GM19324 (cell line): ENCODE measurements around the gene SHC3.
"Not testable (repeated sequence)": the region's sequence is repeated elsewhere in the genome, so short reads cannot be mapped to it uniquely, and the experiment has no call there.

Source experiments
- ATAC-seq: cut with Tn5 transposase; IDR thresholded peaks from one replicate; pipeline ENCODE4 v1.9.1; 2021; ENCODE audit warnings: mild to moderate bottlenecking, moderate library complexity; ENCODE audit not compliant: unreplicated experiment, low FRiP score

Gene SHC3, protein sequence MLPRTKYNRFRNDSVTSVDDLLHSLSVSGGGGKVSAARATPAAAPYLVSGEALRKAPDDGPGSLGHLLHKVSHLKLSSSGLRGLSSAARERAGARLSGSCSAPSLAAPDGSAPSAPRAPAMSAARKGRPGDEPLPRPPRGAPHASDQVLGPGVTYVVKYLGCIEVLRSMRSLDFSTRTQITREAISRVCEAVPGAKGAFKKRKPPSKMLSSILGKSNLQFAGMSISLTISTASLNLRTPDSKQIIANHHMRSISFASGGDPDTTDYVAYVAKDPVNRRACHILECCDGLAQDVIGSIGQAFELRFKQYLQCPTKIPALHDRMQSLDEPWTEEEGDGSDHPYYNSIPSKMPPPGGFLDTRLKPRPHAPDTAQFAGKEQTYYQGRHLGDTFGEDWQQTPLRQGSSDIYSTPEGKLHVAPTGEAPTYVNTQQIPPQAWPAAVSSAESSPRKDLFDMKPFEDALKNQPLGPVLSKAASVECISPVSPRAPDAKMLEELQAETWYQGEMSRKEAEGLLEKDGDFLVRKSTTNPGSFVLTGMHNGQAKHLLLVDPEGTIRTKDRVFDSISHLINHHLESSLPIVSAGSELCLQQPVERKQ

DNA sequence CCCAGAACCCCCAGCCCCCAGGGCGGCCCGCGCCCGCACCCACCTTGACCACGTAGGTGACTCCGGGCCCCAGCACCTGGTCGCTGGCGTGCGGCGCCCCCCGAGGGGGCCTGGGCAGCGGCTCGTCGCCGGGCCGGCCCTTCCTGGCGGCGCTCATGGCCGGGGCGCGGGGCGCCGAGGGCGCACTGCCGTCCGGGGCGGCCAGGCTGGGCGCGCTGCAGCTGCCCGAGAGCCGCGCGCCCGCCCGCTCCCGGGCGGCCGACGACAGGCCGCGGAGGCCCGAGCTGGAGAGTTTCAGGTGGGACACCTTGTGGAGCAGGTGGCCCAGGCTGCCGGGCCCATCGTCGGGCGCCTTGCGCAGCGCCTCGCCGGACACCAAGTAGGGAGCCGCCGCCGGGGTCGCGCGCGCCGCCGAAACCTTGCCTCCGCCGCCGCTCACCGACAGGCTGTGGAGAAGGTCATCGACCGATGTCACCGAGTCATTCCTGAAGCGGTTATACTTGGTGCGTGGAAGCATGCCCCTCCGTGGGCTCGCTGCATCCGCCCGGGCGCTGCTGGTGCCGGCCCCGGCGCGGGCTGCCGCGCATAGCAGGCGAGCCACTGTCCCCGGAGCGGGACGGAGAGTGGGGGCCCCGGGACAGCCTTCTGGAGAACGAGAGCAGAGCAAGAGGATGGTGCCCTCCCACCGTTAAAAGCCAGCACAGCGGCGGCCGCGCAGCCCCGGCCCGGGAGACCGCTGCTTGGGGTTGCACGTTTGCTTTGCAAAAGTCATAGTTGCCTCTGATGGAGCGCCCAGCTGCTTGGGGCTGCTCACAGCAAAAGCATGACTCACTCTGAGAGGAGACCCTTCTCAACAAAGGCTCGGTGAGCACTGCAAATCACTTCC, at the start of gene SHC3:
TSS of gene SHC3 (minus strand) at position 875 of the 886 bp plus-strand sequence. CDS start at position 517, 358 bp downstream.
- no peak for ATAC-seq

GRCh38 chr9:89225991-89226471, 47.4 kb upstream of the SHC3 start:
- no peak for ATAC-seq

- ATAC-seq: no peak
Measured at GRCh38 chr9:89225587-89225986, 47.0 kb upstream of the SHC3 start.

GRCh38 chr9:89225036-89225435, 46.4 kb upstream of the SHC3 start:
- no peak for ATAC-seq

GRCh38 chr9:89224633-89225032, 46.0 kb upstream of the SHC3 start:
- ATAC-seq: no peak

DNA sequence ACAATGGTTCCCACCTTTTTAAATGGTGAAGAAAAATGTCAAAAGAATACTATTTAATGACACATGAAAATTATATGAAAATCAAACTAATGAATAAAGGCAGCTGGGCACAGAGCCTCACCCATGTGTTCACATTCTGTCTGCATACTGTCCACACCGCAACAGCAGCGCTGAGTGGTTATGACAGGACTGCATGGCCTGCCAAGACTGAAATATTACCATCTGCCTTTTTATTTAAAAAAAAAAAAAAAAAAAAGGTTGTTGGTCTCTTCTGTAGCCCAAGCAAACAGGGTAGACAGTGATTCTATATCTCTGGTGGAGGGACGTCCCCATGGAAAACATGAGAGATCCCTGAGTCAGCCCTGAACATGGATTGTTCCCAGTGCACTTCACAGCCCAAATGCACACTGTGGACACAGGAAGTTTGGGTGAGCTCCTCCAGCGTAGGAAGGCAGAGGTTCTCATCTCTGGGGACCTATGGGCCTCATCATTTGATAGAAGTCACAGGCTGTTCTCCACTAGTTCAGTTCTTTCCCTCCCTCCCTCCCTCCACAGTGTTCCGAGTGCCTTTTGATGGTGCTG, 44.9 kb upstream of the SHC3 start:
- ATAC-seq: no peak

DNA sequence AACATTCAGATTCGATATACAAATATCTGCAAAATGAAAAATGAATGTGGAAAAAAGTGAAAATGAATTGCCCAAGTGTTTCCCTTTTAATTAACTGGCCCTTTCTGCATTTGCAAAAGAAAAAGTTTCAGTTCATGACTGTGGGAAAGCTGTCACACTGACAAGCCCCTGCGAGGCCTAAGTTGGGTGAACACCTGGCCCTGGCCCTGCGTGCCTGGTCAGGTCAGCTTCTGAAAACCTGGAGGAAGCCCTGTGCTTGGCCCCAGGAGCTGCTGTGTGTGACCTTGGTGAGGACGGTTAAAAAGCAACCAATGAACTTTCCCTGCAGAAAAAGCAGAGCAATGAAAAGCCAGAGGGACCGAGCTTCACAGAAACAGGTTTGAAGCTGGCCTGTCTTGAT, 41.0 kb upstream of the SHC3 start:
- ATAC-seq: no peak

DNA sequence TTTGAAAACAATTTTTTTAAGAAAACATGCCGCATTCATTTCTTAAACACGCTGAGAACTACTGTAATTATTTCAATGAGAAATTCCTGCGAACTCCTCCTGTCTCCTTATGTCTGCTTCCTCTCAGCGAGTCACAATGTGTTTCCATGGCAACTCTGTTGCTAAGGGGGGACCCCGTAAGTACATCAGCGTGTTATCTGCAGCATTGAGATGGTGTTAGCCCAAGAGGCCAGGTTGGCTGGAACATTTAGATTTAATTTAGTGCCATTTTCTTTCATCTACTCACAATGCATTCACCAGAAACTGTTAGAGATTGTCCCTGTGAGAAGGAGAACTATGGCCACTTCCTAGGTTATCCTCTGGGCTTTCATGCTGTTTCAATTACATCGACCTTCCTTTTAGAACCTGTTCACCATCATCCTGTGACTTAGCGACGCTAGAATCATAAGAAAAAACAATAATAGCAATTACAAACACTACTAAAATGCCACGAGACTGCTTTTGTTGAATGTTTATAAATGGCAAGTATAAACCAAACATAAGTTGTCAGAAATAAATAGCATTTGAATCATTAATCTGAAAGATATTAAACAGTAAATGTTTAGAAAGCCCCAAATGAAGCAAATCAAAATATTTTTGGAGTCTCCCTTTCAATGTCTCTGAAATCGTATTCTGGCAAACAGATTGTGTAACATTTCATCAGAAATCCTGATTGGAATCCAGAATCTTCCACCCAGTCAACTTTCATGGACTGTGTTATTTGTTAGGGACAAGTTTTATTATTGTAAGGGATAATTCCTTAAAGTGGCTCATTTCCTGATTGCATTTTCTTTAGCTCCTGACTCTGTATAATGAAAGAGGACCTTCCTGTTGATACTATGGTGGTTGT, 39.7 kb upstream of the SHC3 start:
- ATAC-seq: no peak

DNA sequence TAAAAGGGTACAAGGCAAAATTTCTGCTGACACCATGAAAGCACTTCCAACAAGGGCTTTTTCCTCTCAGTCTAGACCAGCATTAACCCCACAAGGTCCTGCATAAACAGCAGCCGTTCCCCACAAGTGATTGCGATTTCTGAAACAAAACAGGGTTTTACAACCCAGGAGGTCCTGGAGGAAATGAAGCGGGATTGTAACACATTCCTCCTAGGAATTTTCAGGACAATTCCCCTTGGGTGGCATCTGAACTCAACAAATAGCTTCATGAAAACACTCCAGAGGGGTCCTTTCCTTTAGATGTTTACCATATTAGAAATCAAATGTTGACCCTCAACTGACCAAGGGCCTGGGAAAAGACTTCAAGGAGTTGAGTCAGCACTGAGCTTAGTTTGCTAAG, 36.7 kb upstream of the SHC3 start:
- no peak for ATAC-seq

GRCh38 chr9:89213396-89213880, 34.8 kb upstream of the SHC3 start:
- no peak for ATAC-seq

GRCh38 chr9:89212171-89212570, 33.6 kb upstream of the SHC3 start:
- ATAC-seq: no peak

DNA sequence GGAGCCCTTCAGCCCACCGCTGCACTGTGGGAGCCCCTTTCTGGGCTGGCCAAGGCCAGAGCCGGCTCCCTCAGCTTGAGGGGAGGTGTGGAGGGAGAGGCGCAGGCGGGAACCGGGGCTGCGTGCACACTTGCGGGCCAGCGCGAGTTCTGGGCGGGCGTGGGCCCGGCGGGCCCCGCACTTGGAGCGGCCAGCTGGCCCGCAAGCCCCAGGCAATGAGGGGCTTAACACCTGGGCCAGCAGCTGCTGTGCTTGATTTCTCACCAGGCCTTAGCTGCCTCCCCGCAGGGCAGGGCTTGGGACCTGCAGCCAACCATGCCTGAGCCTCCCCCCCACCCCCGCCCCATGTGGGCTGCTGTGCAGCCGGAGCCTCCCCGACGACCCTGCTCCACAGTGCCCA, 30.7 kb upstream of the SHC3 start:
- ATAC-seq: not testable (repeated sequence)

GRCh38 chr9:89207026-89207425, 28.4 kb upstream of the SHC3 start:
- no peak for ATAC-seq

DNA sequence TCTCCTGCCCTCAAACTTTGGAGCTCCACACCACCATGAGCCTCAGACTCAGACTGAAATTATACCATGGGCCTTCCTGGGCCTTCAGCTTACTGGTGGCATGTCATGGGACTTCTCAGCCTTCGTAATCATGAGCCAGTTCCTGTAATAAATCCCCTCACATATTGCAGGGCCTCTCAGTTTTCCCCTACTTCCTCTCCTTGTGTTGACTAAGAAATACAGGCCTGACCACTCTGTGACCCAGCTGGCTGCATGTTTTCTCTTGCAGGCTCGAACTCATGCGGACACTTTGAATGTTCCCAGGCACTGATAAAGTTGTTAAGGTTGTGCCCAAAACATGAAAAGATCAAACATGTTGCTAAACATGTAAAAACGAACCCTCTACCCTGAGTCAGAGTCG, 26.2 kb upstream of the SHC3 start:
- ATAC-seq: no peak

- ATAC-seq: no peak
Measured at GRCh38 chr9:89195131-89195797, 16.6 kb upstream of the SHC3 start.

DNA sequence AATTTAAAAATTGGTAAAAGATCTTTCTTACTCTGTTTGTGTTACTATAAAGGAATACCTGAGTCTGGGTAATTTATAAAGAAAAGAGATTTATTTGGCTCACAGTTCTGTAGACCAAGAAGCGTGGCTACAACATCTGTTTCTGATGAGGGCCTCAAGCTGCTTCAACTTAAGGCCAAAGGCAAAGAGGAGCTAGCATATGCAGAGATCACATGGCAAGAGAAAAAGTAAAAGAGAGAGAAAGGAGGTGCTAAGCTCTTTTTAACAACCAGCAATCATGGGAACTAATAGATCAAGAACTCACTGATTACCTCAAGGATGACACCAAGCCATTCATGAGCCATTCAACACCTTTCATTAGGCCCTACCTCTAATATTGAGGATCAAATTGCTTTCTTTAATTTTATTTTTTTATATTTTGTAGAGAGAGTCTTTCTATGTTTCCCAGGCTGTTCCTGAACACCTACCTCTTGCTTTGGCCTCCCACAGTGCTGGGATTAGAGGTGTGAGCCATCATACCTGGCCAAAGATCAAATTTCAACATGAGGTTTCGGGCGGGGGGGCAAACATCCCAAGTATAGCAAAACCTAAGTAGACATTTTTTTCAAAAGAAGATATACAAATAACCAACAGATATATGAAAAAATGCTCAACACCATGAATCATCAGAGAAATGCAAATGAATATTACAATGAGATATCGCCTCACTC, 16.0 kb upstream of the SHC3 start:
- no peak for ATAC-seq

- ATAC-seq: no peak
Measured at GRCh38 chr9:89191004-89191403, 12.4 kb upstream of the SHC3 start.

GRCh38 chr9:89189215-89189614, 10.6 kb upstream of the SHC3 start:
- no peak for ATAC-seq
